Neuronal stem cell (in vitro differentiated cells): ENCODE results near the gene C17orf75.

Experiments
- DNase-seq: peaks from one replicate; pipeline ENCODE4 v3.0.0-alpha.2; 2013; ENCODE audit warnings: low spot score
- H2AFZ ChIP-seq: one replicate; pipeline ENCODE4 v1.6.1; 2013; ENCODE audit warnings: mild to moderate bottlenecking, low read length, inconsistent platforms
- H2AK5ac ChIP-seq: 2 replicates; pipeline ENCODE4 v1.6.1; 2013; ENCODE audit warnings: low read depth, mild to moderate bottlenecking, inconsistent platforms, low read length, moderate library complexity, mixed read lengths
- H2BK120ac ChIP-seq: 2 replicates; pipeline ENCODE4 v1.6.1; 2013; ENCODE audit warnings: low read depth, mild to moderate bottlenecking, inconsistent platforms, low read length, moderate library complexity, mixed read lengths
- H2BK12ac ChIP-seq: one replicate; pipeline ENCODE4 v1.6.1; 2013; ENCODE audit warnings: low read length, inconsistent platforms
- H2BK15ac ChIP-seq: 2 replicates; pipeline ENCODE4 v1.6.1; 2013; ENCODE audit warnings: mild to moderate bottlenecking, low read length, inconsistent platforms, mixed read lengths
- H2BK5ac ChIP-seq: one replicate; pipeline ENCODE4 v1.6.1; 2013; ENCODE audit warnings: inconsistent platforms, mild to moderate bottlenecking, low read length, moderate library complexity
- H3K14ac ChIP-seq: one replicate; pipeline ENCODE4 v1.6.1; 2013; ENCODE audit warnings: low read length, inconsistent platforms
- H3K18ac ChIP-seq: 2 replicates; pipeline ENCODE4 v1.6.1; 2013; ENCODE audit warnings: low read length, inconsistent platforms
- H3K23ac ChIP-seq: 2 replicates; pipeline ENCODE4 v1.6.1; 2013; ENCODE audit warnings: low read depth, mild to moderate bottlenecking, mixed read lengths, low read length, inconsistent platforms; ENCODE audit not compliant: poor library complexity
- H3K27ac ChIP-seq: replicated peaks from 3 replicates; pipeline ENCODE4 v1.5.1; 2013; ENCODE audit warnings: low read length, inconsistent platforms
- H3K27me3 ChIP-seq, 3 experiments: 2 replicates each; pipeline ENCODE4 v1.6.1; 2013; ENCODE audit warnings: low read length in 3 of 3, mild to moderate bottlenecking in 2 of 3, inconsistent platforms in 1 of 3, low read depth in 1 of 3, mixed read lengths in 1 of 3, moderate library complexity in 1 of 3; ENCODE audit not compliant: control insufficient read depth in 3 of 3, insufficient read depth in 3 of 3
- H3K36me3 ChIP-seq, 2 donors: replicated peaks in 1 of 2; 2 replicates each; pipeline ENCODE4 v1.6.1; 2013; ENCODE audit warnings: low read length in 2 of 2; ENCODE audit not compliant: control insufficient read depth in 2 of 2, insufficient read depth in 2 of 2
- H3K4ac ChIP-seq: 2 replicates; pipeline ENCODE4 v1.6.1; 2013; ENCODE audit warnings: inconsistent platforms, mild to moderate bottlenecking, low read length, moderate library complexity
- H3K4me1 ChIP-seq, 2 donors: 1 replicate in 1 of 2; 2 replicates in 1 of 2; pipeline ENCODE4 v1.6.1; 2013; ENCODE audit warnings: low read length in 2 of 2, low read depth in 1 of 2; ENCODE audit not compliant: control insufficient read depth in 2 of 2, insufficient read depth in 1 of 2
- H3K4me2 ChIP-seq: one replicate; pipeline ENCODE4 v1.6.1; 2013; ENCODE audit warnings: mild to moderate bottlenecking, low read length, inconsistent platforms; ENCODE audit not compliant: insufficient read depth, poor library complexity, severe bottlenecking
- H3K4me3 ChIP-seq, 2 donors: 2 replicates each; pipeline ENCODE4 v1.5.1; 2013; ENCODE audit warnings: low read length in 2 of 2, mild to moderate bottlenecking in 2 of 2, inconsistent platforms in 1 of 2, moderate library complexity in 1 of 2
- H3K79me1 ChIP-seq: one replicate; pipeline ENCODE4 v1.6.1; 2013; ENCODE audit warnings: low read depth, mild to moderate bottlenecking, inconsistent platforms, low read length, moderate library complexity
- H3K9ac ChIP-seq: one replicate; pipeline ENCODE4 v1.6.1; 2013; ENCODE audit warnings: mild to moderate bottlenecking, low read depth, low read length, inconsistent platforms; ENCODE audit not compliant: poor library complexity
- H3K9me3 ChIP-seq, 2 donors: replicated peaks in 1 of 2; 2 replicates each; pipeline versions ENCODE3 to v1.6.1; 2013; ENCODE audit warnings: low read length in 2 of 2, mild to moderate bottlenecking in 2 of 2, inconsistent platforms in 1 of 2, low read depth in 1 of 2, mixed read lengths in 1 of 2, moderate library complexity in 1 of 2; ENCODE audit not compliant: control insufficient read depth in 2 of 2, insufficient read depth in 1 of 2
- H4K8ac ChIP-seq: one replicate; pipeline ENCODE4 v1.6.1; 2013; ENCODE audit warnings: low read depth, mild to moderate bottlenecking, inconsistent platforms, low read length, moderate library complexity
- H4K91ac ChIP-seq: one replicate; pipeline ENCODE4 v1.6.1; 2013; ENCODE audit warnings: low read length, low read depth, mild to moderate bottlenecking, inconsistent platforms; ENCODE audit not compliant: poor library complexity
- WGBS, 2 donors: extraction: QIAGEN DNeasy Blood & Tissue Kit; methylation state at CpG; one replicate each; pipeline ENCODE4 v1.1.7; 2013; ENCODE audit warnings: missing lambda C conversion rate in 2 of 2, mixed read lengths in 1 of 2; ENCODE audit not compliant: insufficient read length in 2 of 2, insufficient replicate concordance in 1 of 2; ENCODE audit errors: extremely low coverage in 2 of 2; 5-methylcytosine and 5-hydroxymethylcytosine counted together

Gene C17orf75

GRCh38 chr17:32349854-32350665 is 8.1 kb upstream of the C17orf75 start, which contains the start of gene ZNF207:
TSS of gene ZNF207 (plus strand) at chr17:32350157. CDS start at chr17:32350286, 129 bp downstream.
- H3K9ac ChIP-seq: peak within 1 kb of the TSS; percentile 86
- peak within 1 kb of the TSS; percentile 20 for H2BK15ac ChIP-seq
- peak within 1 kb of the TSS; percentile 43 for H4K8ac ChIP-seq
- no peak within 1 kb of the TSS for H2BK12ac ChIP-seq
- H2AFZ ChIP-seq: peak within 1 kb of the TSS; percentile 69
- peaks cover 1 to 9% of the 10 kb centered on the region in 2 donors for H3K4me1 ChIP-seq
- H3K23ac ChIP-seq: peak within 1 kb of the TSS; percentile 39
- H4K91ac ChIP-seq: peak within 1 kb of the TSS; percentile 76
- peaks cover 4% of the 10 kb centered on the region for H3K79me1 ChIP-seq
- H2AK5ac ChIP-seq: peak within 1 kb of the TSS; percentile 90
- H3K27me3 ChIP-seq: peaks cover 0 to 2% (median 0%) of the 10 kb centered on the region in 3 experiments
- peak; percentile 94 for DNase-seq
- H3K14ac ChIP-seq: peak within 1 kb of the TSS; percentile 72
- peak within 1 kb of the TSS; percentile 78 for H3K4me2 ChIP-seq
- peak within 1 kb of the TSS; percentile 92 for H3K18ac ChIP-seq
- H3K4me3 ChIP-seq: peak within 1 kb of the TSS; percentile 78 to 99
- peak within 1 kb of the TSS; percentile 86 for H3K27ac ChIP-seq
- peaks cover 9 to 37% of the 10 kb centered on the region in 2 donors for H3K36me3 ChIP-seq
- peak within 1 kb of the TSS; percentile 85 for H2BK5ac ChIP-seq
- WGBS, 2 donors: no CpG with 5 or more reads among the region's 47 CpGs
- H3K9me3 ChIP-seq: no peaks in the 10 kb centered on the region
- H3K4ac ChIP-seq: peak within 1 kb of the TSS; percentile 53
- H2BK120ac ChIP-seq: no peak within 1 kb of the TSS

- peaks cover 6 to 31% of the 10 kb centered on the region in 2 donors for H3K36me3 ChIP-seq
Observed at GRCh38 chr17:32349503-32349853, 7.5 kb upstream of the C17orf75 start.

GRCh38 chr17:32348483-32348800 is 6.5 kb upstream of the C17orf75 start:
- Histone ChIP-seq H3K18ac (no peak overlapping the region), H3K14ac (no peak overlapping the region), H3K27ac (no peak overlapping the region), H4K91ac (no peak overlapping the region), H3K79me1 (peaks cover 2% of the 10 kb centered on the region), H2BK120ac (no peak overlapping the region), H2BK12ac (no peak overlapping the region), H3K4me3 (no peak overlapping the region), H3K27me3 (peaks cover 0 to 2% (median 0%) of the 10 kb centered on the region in 3 experiments), H2BK5ac (no peak overlapping the region), H4K8ac (no peak overlapping the region), H3K4me2 (no peak overlapping the region), H2AFZ (no peak overlapping the region), H3K9me3 (no peaks in the 10 kb centered on the region), H3K4me1 (peaks cover 1 to 9% of the 10 kb centered on the region in 2 donors), H2BK15ac (no peak overlapping the region), H3K4ac (no peak overlapping the region), H2AK5ac (no peak overlapping the region), H3K36me3 (peaks cover 2 to 21% of the 10 kb centered on the region in 2 donors), H3K23ac (no peak overlapping the region), H3K9ac (no peak overlapping the region)
- WGBS, 2 donors: no CpG with 5 or more reads among the region's 2 CpGs
- DNase-seq: no peak

More at GRCh38 chr17:32349503-32349853, 7.5 kb upstream of the C17orf75 start:
- no peak overlapping the region for H2BK5ac ChIP-seq
- peaks cover 2% of the 10 kb centered on the region for H3K79me1 ChIP-seq
- H3K23ac ChIP-seq: no peak overlapping the region
- H3K14ac ChIP-seq: no peak overlapping the region
- peaks cover 1 to 9% of the 10 kb centered on the region in 2 donors for H3K4me1 ChIP-seq
- H4K91ac ChIP-seq: no peak overlapping the region
- no peak overlapping the region for H3K9ac ChIP-seq
- DNase-seq: no peak
- H3K27ac ChIP-seq: peak overlapping the region; percentile 63
- H2AK5ac ChIP-seq: peak overlapping the region; percentile 30
- WGBS, 2 donors: no CpG with 5 or more reads among the region's 15 CpGs
- peak overlapping the region; percentile 78 for H3K4me2 ChIP-seq
- H3K4ac ChIP-seq: peak overlapping the region; percentile 53
- peaks cover 0 to 2% (median 0%) of the 10 kb centered on the region in 3 experiments for H3K27me3 ChIP-seq
- no peak overlapping the region for H3K18ac ChIP-seq
- H2AFZ ChIP-seq: peak overlapping the region; percentile 57
- H4K8ac ChIP-seq: no peak overlapping the region
- H3K4me3 ChIP-seq: peak overlapping the region; percentile 78 to 99
- no peak overlapping the region for H2BK120ac ChIP-seq
- no peak overlapping the region for H2BK15ac ChIP-seq
- H3K9me3 ChIP-seq: no peaks in the 10 kb centered on the region
- no peak overlapping the region for H2BK12ac ChIP-seq

- Histone ChIP-seq H3K4me1 (peaks cover 2 to 6% of the 10 kb centered on the region in 2 donors), H3K14ac (no peak overlapping the region), H3K27me3 (peaks cover 0 to 2% (median 0%) of the 10 kb centered on the region in 3 experiments), H3K4ac (no peak overlapping the region), H3K9me3 (no peaks in the 10 kb centered on the region), H3K9ac (no peak overlapping the region), H3K79me1 (no peaks in the 10 kb centered on the region), H3K36me3 (no peaks in the 10 kb centered on the region), H3K23ac (no peak overlapping the region), H2BK5ac (no peak overlapping the region), H4K8ac (no peak overlapping the region), H2AFZ (no peak overlapping the region), H3K4me2 (no peak overlapping the region), H3K27ac (peak overlapping the region; percentile 14), H2BK15ac (no peak overlapping the region), H4K91ac (no peak overlapping the region), H2BK12ac (no peak overlapping the region), H3K4me3 (no peak overlapping the region), H2BK120ac (no peak overlapping the region), H2AK5ac (no peak overlapping the region), H3K18ac (no peak overlapping the region)
- no CpG with 5 or more reads among the region's 11 CpGs for WGBS, 2 donors
- DNase-seq: no peak
Observed at GRCh38 chr17:32345951-32346600, 4.1 kb upstream of the C17orf75 start.
